K562 (cell line): ENCODE data around the gene SMIM36. TPM values are rescaled to one million over a fixed set of nuclear protein-coding genes. Genes with fewer than 3 reads are reported as not detected.
"Not testable (repeated sequence)": the region's sequence is repeated elsewhere in the genome, so short reads cannot be mapped to it uniquely, and the experiment has no call there.

Experiments
- ATAC-seq: fragments of 200-7000 bp; cut with Tn5 transposase; 3 replicates; pipeline ENCODE4 v1.9.1; 2020; ENCODE audit warnings: moderate library complexity
- BruUV-seq: library from RNA; stranded (reverse); fragments of 400-500 nt; replicated peaks from 2 replicates; lab custom pipeline; 2021; lab: Mats Ljungman, UMichigan
- CTCF ChIA-PET: fragments of 300-600 bp; formaldehyde crosslinking; extraction: SDS; loops from one replicate; lab custom pipeline; 2021; ENCODE audit warnings: low intra/inter-chr PET ratio; lab: Yijun Ruan, JAX
- POLR2A ChIA-PET: fragments of 300-600, 350-650 bp; sonication (Branson Sonifier 250); formaldehyde crosslinking; extraction: SDS; loops from one replicate; lab custom pipeline; 2021; ENCODE audit warnings: antibody characterized with exemption, inconsistent platforms; lab: Yijun Ruan, JAX
- DNase-seq, 4 experiments: peaks; one replicate each; pipeline versions ENCODE4 v3.0.0 to v3.0.0-alpha.2; 2011 to 2018; ENCODE audit warnings: low spot score in 3 of 4, mixed read lengths in 3 of 4; ENCODE audit errors: extremely low read depth in 1 of 4
- FAIRE-seq: peaks from 2 replicates; lab custom pipeline; 2011; peaks lifted over from hg19 to GRCh38; lab: Jason Lieb, UNC
- H2AFZ ChIP-seq: 2 replicates; pipeline ENCODE4 v1.6.0; 2011; ENCODE audit warnings: low read depth, low read length, control low read depth, inconsistent platforms
- H3K27ac ChIP-seq: fragments of 200-600 bp; 3 replicates; pipeline ENCODE4 v1.8.0; 2011; ENCODE audit warnings: low read depth, mild to moderate bottlenecking, control low read depth, inconsistent platforms, low read length, moderate library complexity, mixed read lengths; ENCODE audit errors: extremely low read depth
- H3K27me3 ChIP-seq, 2 experiments: fragments of 300-600 bp in 1 of 2; 2 replicates in 1 of 2; 3 replicates in 1 of 2; pipeline versions ENCODE4 v1.6.0 to v1.8.0; 2011; ENCODE audit warnings: inconsistent platforms in 2 of 2, low read length in 2 of 2, mild to moderate bottlenecking in 1 of 2, mixed read lengths in 1 of 2, moderate library complexity in 1 of 2; ENCODE audit not compliant: control insufficient read depth in 2 of 2, insufficient read depth in 2 of 2
- H3K36me3 ChIP-seq: fragments of 300-600 bp; 3 replicates; pipeline ENCODE4 v1.8.0; 2011; ENCODE audit warnings: mild to moderate bottlenecking, low read length, inconsistent platforms; ENCODE audit not compliant: control insufficient read depth, insufficient read depth
- H3K4me1 ChIP-seq, 2 experiments: fragments of 200-600 bp in 1 of 2; replicated peaks in 1 of 2; 2 replicates in 1 of 2; 3 replicates in 1 of 2; pipeline versions ENCODE4 v1.5.1 to v1.8.0; 2011; ENCODE audit warnings: inconsistent platforms in 2 of 2, low read length in 2 of 2, mild to moderate bottlenecking in 1 of 2, mixed read lengths in 1 of 2, moderate library complexity in 1 of 2; ENCODE audit not compliant: control insufficient read depth in 2 of 2, insufficient read depth in 2 of 2
- H3K4me2 ChIP-seq: 2 replicates; pipeline ENCODE4 v1.6.1; 2011; ENCODE audit warnings: low read length, control low read depth, inconsistent platforms, mixed read lengths; ENCODE audit not compliant: insufficient read depth
- H3K4me3 ChIP-seq: fragments of 200-600 bp; sonication (generic), shearing (Covaris generic); 2 replicates; pipeline ENCODE4 v1.5.1; 2016; ENCODE audit warnings: control low read depth, inconsistent platforms
- H3K79me2 ChIP-seq: fragments of 200-600 bp; 3 replicates; pipeline ENCODE4 v1.8.0; 2011; ENCODE audit warnings: low read length, inconsistent platforms; ENCODE audit not compliant: control insufficient read depth, insufficient read depth
- H3K9ac ChIP-seq, 2 experiments: 2 replicates each; pipeline versions ENCODE4 v1.6.0 to v1.6.1; 2011; ENCODE audit warnings: low read depth in 2 of 2, low read length in 2 of 2, control low read depth in 1 of 2, inconsistent platforms in 1 of 2, mild to moderate bottlenecking in 1 of 2, mixed read lengths in 1 of 2; ENCODE audit not compliant: insufficient read depth in 1 of 2
- H3K9me1 ChIP-seq: one replicate; pipeline ENCODE4 v1.6.0; 2011; ENCODE audit warnings: inconsistent platforms, mild to moderate bottlenecking, low read length, moderate library complexity; ENCODE audit not compliant: control insufficient read depth, insufficient read depth
- H3K9me3 ChIP-seq: replicated peaks from 2 replicates; pipeline ENCODE4 v1.5.1; 2011; ENCODE audit warnings: low read depth, low read length, inconsistent platforms; ENCODE audit not compliant: control insufficient read depth, insufficient read depth
- H4K20me1 ChIP-seq: replicated peaks from 2 replicates; pipeline ENCODE4 v1.6.1; 2011; ENCODE audit warnings: low read length, inconsistent platforms, mixed read lengths; ENCODE audit not compliant: control insufficient read depth, insufficient read depth
- KDM1A ChIP-seq, 2 experiments: fragments of 450-650 bp; IDR thresholded peaks; 2 replicates each; pipeline ENCODE4 v1.6.1; 2016; ENCODE audit warnings: mild to moderate bottlenecking in 2 of 2
- WGBS: fragments of 100-300 bp; shearing (Covaris generic); methylation state at CpG from one replicate; pipeline ENCODE4 v1.1.6; 2016; ENCODE audit warnings: low coverage, mixed read lengths; ENCODE audit not compliant: insufficient coverage; ENCODE audit errors: missing lambda C conversion rate; 5-methylcytosine and 5-hydroxymethylcytosine counted together
- in situ Hi-C: fragments of 300-500 bp; cut with MboI; formaldehyde crosslinking; loops from 4 replicates; pipeline ENCODE4 v1.15.0; 2018; ENCODE audit warnings: inconsistent platforms, mixed read lengths
- intact Hi-C: fragments of 100-400 bp; cut with micrococcal nuclease; formaldehyde crosslinking; loops from 2 replicates; pipeline ENCODE4 v1.14.2; 2022
- polyA plus RNA-seq, 8 experiments: library from polyadenylated mRNA; depleted of rRNA in 4 of 8; stranded (reverse) in 5 of 8; unstranded in 3 of 8; fragments of >200 nt; fragmentation: Nextera tagmentation in 2 of 8; fragmentation: Illumina TruSeq in 1 of 8; extraction: Ambion mirVana in 2 of 8; extraction: Trizol in 1 of 8; gene quantifications; 2 replicates each; pipeline versions ENCODE4 v1.2.1 to v1.2.3, GENCODE V29; 2011 to 2014; ENCODE audit warnings: inconsistent platforms in 1 of 8, missing spikeins in 1 of 8
- total RNA-seq, 7 experiments: library from RNA; depleted of rRNA in 6 of 7; stranded (reverse); fragments of >200 nt in 6 of 7; fragmentation: Illumina TruSeq in 2 of 7; extraction: Trizol in 2 of 7; gene quantifications; 2 replicates each; pipeline versions ENCODE4 v1.2.1 to v1.2.3, GENCODE V29; 2011 to 2021; ENCODE audit warnings: low replicate concordance in 1 of 7
- TF ChIP-seq, protein P1 (sequence below): fragments of 450-650 bp; IDR thresholded peaks from 2 replicates; pipeline ENCODE4 v1.6.1; 2016; ENCODE audit warnings: missing biosample characterization, missing genetic modification characterization

The SMIM36 gene
- total and polyA plus RNA-seq, 9 of the 15 experiments (the other 6 are each of a cell fraction or from before 2014, with no cell fraction given) = not detected

GRCh38 chr17:55446581-55447205 lies 64.6 kb downstream of the SMIM36 start:
- no peaks in the 10 kb centered on the region for H4K20me1 ChIP-seq
- no TSS peak for BruUV-seq
- FAIRE-seq = no peak
- H2AFZ ChIP-seq = no peak overlapping the region
- ChIA-PET POLR2A (interaction anchor here (1.0 kb wide), 1 partner anchor 17 kb away, joined by 4 read pairs; no protein-coding TSS in a partner anchor), CTCF (no interaction called here)
- intact Hi-C loops = no loop called here
- in situ Hi-C loops = no loop called here
- H3K9ac ChIP-seq = no peak overlapping the region
- no peaks in the 10 kb centered on the region for H3K79me2 ChIP-seq
- TF ChIP-seq, protein P1, sequence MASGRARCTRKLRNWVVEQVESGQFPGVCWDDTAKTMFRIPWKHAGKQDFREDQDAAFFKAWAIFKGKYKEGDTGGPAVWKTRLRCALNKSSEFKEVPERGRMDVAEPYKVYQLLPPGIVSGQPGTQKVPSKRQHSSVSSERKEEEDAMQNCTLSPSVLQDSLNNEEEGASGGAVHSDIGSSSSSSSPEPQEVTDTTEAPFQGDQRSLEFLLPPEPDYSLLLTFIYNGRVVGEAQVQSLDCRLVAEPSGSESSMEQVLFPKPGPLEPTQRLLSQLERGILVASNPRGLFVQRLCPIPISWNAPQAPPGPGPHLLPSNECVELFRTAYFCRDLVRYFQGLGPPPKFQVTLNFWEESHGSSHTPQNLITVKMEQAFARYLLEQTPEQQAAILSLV = no peak
- TF ChIP-seq KDM1A (IDR thresholded peaks at IDR 0.05) = peak in 1 of 2 experiments; percentile 59; a peak in 1 of 4 replicates
- H3K9me1 ChIP-seq = no peaks in the 10 kb centered on the region
- no peaks in the 10 kb centered on the region for H3K27me3 ChIP-seq
- no peaks in the 10 kb centered on the region for H3K9me3 ChIP-seq
- no peak for ATAC-seq
- H3K36me3 ChIP-seq = no peaks in the 10 kb centered on the region
- no peak overlapping the region for H3K4me2 ChIP-seq
- no peak for DNase-seq
- H3K4me3 ChIP-seq = no peak overlapping the region
- no peak overlapping the region for H3K27ac ChIP-seq
- 17% methylated on average over 4 of the region's 4 CpGs for WGBS
- peaks cover 4 to 42% of the 10 kb centered on the region in 2 experiments; a peak in 4 of 5 replicates for H3K4me1 ChIP-seq

- H3K27me3 ChIP-seq, H3K4me2 ChIP-seq, H3K9me1 ChIP-seq, H3K4me3 ChIP-seq, H4K20me1 ChIP-seq, BruUV-seq, H2AFZ ChIP-seq, H3K36me3 ChIP-seq, intact Hi-C loops, in situ Hi-C loops, CTCF ChIA-PET, H3K79me2 ChIP-seq, H3K9ac ChIP-seq, H3K27ac ChIP-seq, FAIRE-seq, H3K9me3 ChIP-seq, ATAC-seq, DNase-seq: not testable (repeated sequence)
- WGBS = 68% methylated on average over 3 of the region's 4 CpGs
- peaks cover 3 to 35% of the 10 kb centered on the region in 2 experiments; a peak in 4 of 5 replicates for H3K4me1 ChIP-seq
- POLR2A ChIA-PET = interaction anchor here (1.0 kb wide), 1 partner anchor 16 kb away, joined by 4 read pairs; no protein-coding TSS in a partner anchor
Measured at GRCh38 chr17:55446004-55446403, 65.2 kb downstream of the SMIM36 start.
